K562 (cell line): Measurements from ENCODE around the gene SHB. TPM values are rescaled to one million over a fixed set of nuclear protein-coding genes. Genes with fewer than 3 reads are reported as not detected.

Experiments
- BCLAF1 ChIP-seq, 2 experiments: fragments of 450-650 bp in 1 of 2; IDR thresholded peaks; 2 replicates each; pipeline ENCODE4 v1.6.1; 2011 to 2017; ENCODE audit warnings: low read depth in 2 of 2, antibody characterized with exemption in 1 of 2, borderline replicate concordance in 1 of 2, low read length in 1 of 2, mild to moderate bottlenecking in 1 of 2, mixed read lengths in 1 of 2; ENCODE audit not compliant: control insufficient read depth in 1 of 2
- COPS2 ChIP-seq: fragments of 450-650 bp; conservative IDR thresholded peaks from 2 replicates; pipeline ENCODE4 v1.6.1; 2016; ENCODE audit warnings: mild to moderate bottlenecking, moderate library complexity
- FOXJ2 ChIP-seq: fragments of 200-800 bp; sonication (Bioruptor generic); IDR thresholded peaks from 2 replicates; pipeline ENCODE4 v1.6.1; 2016; ENCODE audit warnings: missing genetic modification characterization, missing compliant biosample characterization
- NFE2 ChIP-seq: IDR thresholded peaks from 2 replicates; pipeline ENCODE4 v1.6.1; 2014; ENCODE audit warnings: antibody characterized with exemption, low read depth
- NFIX ChIP-seq: fragments of 250-450 bp; sonication (Bioruptor Pico); IDR thresholded peaks from 2 replicates; pipeline ENCODE4 v1.4.0; 2020; ENCODE audit warnings: low read depth, mild to moderate bottlenecking, moderate library complexity
- PRMT5 ChIP-seq: sonication (generic); formaldehyde crosslinking; IDR thresholded peaks from 2 replicates; pipeline ENCODE4 v1.5.0; 2020; ENCODE audit warnings: missing genetic modification reagents
- ZBTB26 ChIP-seq: fragments of 450-650 bp; formaldehyde crosslinking; IDR thresholded peaks from 2 replicates; pipeline ENCODE4 v1.4.0; 2022; ENCODE audit warnings: missing genetic modification characterization
- ZKSCAN3 ChIP-seq: fragments of 250-450 bp; sonication (Bioruptor Pico); IDR thresholded peaks from 2 replicates; pipeline ENCODE4 v1.4.0; 2020
- ZNF436 ChIP-seq: fragments of 250-450, 450-650 bp; sonication (Bioruptor Pico); formaldehyde crosslinking; IDR thresholded peaks from 2 replicates; pipeline ENCODE4 v1.7.0; 2020; ENCODE audit warnings: mild to moderate bottlenecking
- ZNF449 ChIP-seq: fragments of 250-450 bp; sonication (Bioruptor Pico); IDR thresholded peaks from 2 replicates; pipeline ENCODE4 v1.8.0; 2022; ENCODE audit warnings: moderate library complexity, mild to moderate bottlenecking, inconsistent platforms
- ZNF717 ChIP-seq: fragments of 250-450 bp; sonication (Bioruptor Pico); IDR thresholded peaks from 2 replicates; pipeline ENCODE4 v1.5.0; 2021
- polyA plus RNA-seq, 8 experiments: library from polyadenylated mRNA; depleted of rRNA in 4 of 8; stranded (reverse) in 5 of 8; unstranded in 3 of 8; fragments of >200 nt; fragmentation: Nextera tagmentation in 2 of 8; fragmentation: Illumina TruSeq in 1 of 8; extraction: Ambion mirVana in 2 of 8; extraction: Trizol in 1 of 8; gene quantifications; 2 replicates each; pipeline versions ENCODE4 v1.2.1 to v1.2.3, GENCODE V29; 2011 to 2014; ENCODE audit warnings: inconsistent platforms in 1 of 8, missing spikeins in 1 of 8
- total RNA-seq, 7 experiments: library from RNA; depleted of rRNA in 6 of 7; stranded (reverse); fragments of >200 nt in 6 of 7; fragmentation: Illumina TruSeq in 2 of 7; extraction: Trizol in 2 of 7; gene quantifications; 2 replicates each; pipeline versions ENCODE4 v1.2.1 to v1.2.3, GENCODE V29; 2011 to 2021; ENCODE audit warnings: low replicate concordance in 1 of 7
- TF ChIP-seq, protein P1 (sequence below): fragments of 450-650 bp; IDR thresholded peaks from 2 replicates; pipeline ENCODE4 v1.6.1; 2016; ENCODE audit warnings: mild to moderate bottlenecking, moderate library complexity

Gene SHB
- total and polyA plus RNA-seq, 9 of the 15 experiments (the other 6 are each of a cell fraction or from before 2014, with no cell fraction given): 0.78 to 16.0 (median 5.3) TPM

DNA sequence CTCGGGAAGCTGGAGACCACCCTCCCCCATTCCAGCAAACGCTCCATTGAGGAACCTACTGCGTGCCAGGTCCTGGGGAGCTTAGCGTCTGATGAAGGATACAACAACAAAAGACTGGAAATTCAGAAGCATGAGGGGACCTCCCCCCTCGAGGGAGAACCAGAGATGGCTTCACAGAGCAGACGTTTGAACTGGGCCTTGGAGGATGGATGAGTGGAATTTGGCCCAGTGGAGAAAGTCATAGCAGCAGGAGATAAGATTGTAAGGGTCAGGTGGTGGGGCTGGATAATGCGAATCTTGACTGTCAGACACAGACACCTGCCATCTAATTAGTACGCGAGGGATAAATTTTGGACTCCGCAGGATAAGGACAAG lies 163.9 kb downstream of the SHB start (continued):
- TF ChIP-seq, protein P1, sequence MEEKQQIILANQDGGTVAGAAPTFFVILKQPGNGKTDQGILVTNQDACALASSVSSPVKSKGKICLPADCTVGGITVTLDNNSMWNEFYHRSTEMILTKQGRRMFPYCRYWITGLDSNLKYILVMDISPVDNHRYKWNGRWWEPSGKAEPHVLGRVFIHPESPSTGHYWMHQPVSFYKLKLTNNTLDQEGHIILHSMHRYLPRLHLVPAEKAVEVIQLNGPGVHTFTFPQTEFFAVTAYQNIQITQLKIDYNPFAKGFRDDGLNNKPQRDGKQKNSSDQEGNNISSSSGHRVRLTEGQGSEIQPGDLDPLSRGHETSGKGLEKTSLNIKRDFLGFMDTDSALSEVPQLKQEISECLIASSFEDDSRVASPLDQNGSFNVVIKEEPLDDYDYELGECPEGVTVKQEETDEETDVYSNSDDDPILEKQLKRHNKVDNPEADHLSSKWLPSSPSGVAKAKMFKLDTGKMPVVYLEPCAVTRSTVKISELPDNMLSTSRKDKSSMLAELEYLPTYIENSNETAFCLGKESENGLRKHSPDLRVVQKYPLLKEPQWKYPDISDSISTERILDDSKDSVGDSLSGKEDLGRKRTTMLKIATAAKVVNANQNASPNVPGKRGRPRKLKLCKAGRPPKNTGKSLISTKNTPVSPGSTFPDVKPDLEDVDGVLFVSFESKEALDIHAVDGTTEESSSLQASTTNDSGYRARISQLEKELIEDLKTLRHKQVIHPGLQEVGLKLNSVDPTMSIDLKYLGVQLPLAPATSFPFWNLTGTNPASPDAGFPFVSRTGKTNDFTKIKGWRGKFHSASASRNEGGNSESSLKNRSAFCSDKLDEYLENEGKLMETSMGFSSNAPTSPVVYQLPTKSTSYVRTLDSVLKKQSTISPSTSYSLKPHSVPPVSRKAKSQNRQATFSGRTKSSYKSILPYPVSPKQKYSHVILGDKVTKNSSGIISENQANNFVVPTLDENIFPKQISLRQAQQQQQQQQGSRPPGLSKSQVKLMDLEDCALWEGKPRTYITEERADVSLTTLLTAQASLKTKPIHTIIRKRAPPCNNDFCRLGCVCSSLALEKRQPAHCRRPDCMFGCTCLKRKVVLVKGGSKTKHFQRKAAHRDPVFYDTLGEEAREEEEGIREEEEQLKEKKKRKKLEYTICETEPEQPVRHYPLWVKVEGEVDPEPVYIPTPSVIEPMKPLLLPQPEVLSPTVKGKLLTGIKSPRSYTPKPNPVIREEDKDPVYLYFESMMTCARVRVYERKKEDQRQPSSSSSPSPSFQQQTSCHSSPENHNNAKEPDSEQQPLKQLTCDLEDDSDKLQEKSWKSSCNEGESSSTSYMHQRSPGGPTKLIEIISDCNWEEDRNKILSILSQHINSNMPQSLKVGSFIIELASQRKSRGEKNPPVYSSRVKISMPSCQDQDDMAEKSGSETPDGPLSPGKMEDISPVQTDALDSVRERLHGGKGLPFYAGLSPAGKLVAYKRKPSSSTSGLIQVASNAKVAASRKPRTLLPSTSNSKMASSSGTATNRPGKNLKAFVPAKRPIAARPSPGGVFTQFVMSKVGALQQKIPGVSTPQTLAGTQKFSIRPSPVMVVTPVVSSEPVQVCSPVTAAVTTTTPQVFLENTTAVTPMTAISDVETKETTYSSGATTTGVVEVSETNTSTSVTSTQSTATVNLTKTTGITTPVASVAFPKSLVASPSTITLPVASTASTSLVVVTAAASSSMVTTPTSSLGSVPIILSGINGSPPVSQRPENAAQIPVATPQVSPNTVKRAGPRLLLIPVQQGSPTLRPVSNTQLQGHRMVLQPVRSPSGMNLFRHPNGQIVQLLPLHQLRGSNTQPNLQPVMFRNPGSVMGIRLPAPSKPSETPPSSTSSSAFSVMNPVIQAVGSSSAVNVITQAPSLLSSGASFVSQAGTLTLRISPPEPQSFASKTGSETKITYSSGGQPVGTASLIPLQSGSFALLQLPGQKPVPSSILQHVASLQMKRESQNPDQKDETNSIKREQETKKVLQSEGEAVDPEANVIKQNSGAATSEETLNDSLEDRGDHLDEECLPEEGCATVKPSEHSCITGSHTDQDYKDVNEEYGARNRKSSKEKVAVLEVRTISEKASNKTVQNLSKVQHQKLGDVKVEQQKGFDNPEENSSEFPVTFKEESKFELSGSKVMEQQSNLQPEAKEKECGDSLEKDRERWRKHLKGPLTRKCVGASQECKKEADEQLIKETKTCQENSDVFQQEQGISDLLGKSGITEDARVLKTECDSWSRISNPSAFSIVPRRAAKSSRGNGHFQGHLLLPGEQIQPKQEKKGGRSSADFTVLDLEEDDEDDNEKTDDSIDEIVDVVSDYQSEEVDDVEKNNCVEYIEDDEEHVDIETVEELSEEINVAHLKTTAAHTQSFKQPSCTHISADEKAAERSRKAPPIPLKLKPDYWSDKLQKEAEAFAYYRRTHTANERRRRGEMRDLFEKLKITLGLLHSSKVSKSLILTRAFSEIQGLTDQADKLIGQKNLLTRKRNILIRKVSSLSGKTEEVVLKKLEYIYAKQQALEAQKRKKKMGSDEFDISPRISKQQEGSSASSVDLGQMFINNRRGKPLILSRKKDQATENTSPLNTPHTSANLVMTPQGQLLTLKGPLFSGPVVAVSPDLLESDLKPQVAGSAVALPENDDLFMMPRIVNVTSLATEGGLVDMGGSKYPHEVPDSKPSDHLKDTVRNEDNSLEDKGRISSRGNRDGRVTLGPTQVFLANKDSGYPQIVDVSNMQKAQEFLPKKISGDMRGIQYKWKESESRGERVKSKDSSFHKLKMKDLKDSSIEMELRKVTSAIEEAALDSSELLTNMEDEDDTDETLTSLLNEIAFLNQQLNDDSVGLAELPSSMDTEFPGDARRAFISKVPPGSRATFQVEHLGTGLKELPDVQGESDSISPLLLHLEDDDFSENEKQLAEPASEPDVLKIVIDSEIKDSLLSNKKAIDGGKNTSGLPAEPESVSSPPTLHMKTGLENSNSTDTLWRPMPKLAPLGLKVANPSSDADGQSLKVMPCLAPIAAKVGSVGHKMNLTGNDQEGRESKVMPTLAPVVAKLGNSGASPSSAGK: no peak
- TF ChIP-seq ZKSCAN3 (CRISPR knock-in tag) (no peak), PRMT5 (CRISPR knock-in tag) (no peak), FOXJ2 (tag) (no peak), COPS2 (no peak), NFIX (CRISPR knock-in tag) (no peak), ZNF717 (CRISPR knock-in tag) (no peak), ZNF436 (CRISPR knock-in tag) (no peak), BCLAF1 (IDR thresholded peaks at IDR 0.05; ENCODE audit: borderline replicate concordance in 1 of 2, control insufficient read depth in 1 of 2, low read depth in 2 of 2, low read length in 1 of 2) (no peak), NFE2 (no peak), ZBTB26 (CRISPR knock-in tag) (no peak), ZNF449 (CRISPR knock-in tag) (no peak)
